Keratinocyte (primary cell): ENCODE data around the gene SPRTN.

ENCODE experiments used
- EZH2 ChIP-seq: IDR thresholded peaks from one replicate; pipeline ENCODE4 v1.6.1; 2012; ENCODE audit warnings: inconsistent platforms, mild to moderate bottlenecking, low read length, moderate library complexity
- TF ChIP-seq, protein P1 (sequence below), 3 experiments: IDR thresholded peaks in 1 of 3; conservative IDR thresholded peaks in 1 of 3; optimal IDR thresholded peaks in 1 of 3; 2 replicates in 2 of 3; 3 replicates in 1 of 3; pipeline versions ENCODE3 to v1.5.1; 2011; ENCODE audit warnings: low read length in 3 of 3, mild to moderate bottlenecking in 3 of 3, moderate library complexity in 2 of 3, control low read depth in 1 of 3, inconsistent platforms in 1 of 3; ENCODE audit not compliant: insufficient read depth in 2 of 3; ENCODE audit errors: extremely low read depth in 1 of 3

DNA sequence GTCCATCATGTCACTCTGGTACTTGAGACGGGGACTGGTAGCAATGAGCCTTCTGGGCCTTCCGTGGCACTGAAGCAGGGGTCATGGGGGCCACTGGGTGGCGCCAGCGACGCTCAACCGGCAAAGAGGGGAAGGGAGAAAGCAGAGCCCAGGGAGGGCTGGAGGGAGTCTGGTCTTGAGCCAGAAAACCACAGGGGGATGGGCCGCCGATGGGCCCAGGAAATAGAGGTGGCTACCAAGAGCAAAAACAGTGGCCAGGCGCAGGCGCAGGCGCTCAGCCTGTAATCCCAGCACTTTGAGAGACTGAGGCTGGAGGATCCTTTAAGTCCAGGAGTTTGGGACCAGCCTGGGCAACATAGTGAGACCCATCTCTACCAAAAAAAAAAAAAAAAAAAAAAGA, 22.2 kb upstream of the SPRTN start:
- TF ChIP-seq, protein P1, sequence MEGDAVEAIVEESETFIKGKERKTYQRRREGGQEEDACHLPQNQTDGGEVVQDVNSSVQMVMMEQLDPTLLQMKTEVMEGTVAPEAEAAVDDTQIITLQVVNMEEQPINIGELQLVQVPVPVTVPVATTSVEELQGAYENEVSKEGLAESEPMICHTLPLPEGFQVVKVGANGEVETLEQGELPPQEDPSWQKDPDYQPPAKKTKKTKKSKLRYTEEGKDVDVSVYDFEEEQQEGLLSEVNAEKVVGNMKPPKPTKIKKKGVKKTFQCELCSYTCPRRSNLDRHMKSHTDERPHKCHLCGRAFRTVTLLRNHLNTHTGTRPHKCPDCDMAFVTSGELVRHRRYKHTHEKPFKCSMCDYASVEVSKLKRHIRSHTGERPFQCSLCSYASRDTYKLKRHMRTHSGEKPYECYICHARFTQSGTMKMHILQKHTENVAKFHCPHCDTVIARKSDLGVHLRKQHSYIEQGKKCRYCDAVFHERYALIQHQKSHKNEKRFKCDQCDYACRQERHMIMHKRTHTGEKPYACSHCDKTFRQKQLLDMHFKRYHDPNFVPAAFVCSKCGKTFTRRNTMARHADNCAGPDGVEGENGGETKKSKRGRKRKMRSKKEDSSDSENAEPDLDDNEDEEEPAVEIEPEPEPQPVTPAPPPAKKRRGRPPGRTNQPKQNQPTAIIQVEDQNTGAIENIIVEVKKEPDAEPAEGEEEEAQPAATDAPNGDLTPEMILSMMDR (optimal IDR thresholded peaks at IDR 0.05 in 1 of 3, IDR thresholded peaks at IDR 0.05 in 1 of 3, conservative IDR thresholded peaks at IDR 0.05 in 1 of 3; ENCODE audit: extremely low read depth in 1 of 3, insufficient read depth in 2 of 3, low read length in 3 of 3), result peak; percentile 54 to 64 (median 62)
- TF ChIP-seq EZH2, result no peak
